ENCODE measurements around the gene TTF1.

GRCh38 chr9:132395560-132395959, 11.1 kb downstream of the TTF1 start:
- TF ChIP-seq CTCF (IDR thresholded peaks at IDR 0.05) (no peak), EP300 (IDR thresholded peaks at IDR 0.05) (no peak), POLR2A (IDR thresholded peaks at IDR 0.05) (no peak)

Measured in gastroesophageal sphincter (tissue), 3 donors.